GM19438 (cell line): ENCODE data around the gene RRP1.

ENCODE experiments used
- ATAC-seq: cut with Tn5 transposase; IDR thresholded peaks from one replicate; pipeline ENCODE4 v1.9.1; 2021; ENCODE audit warnings: low read depth; ENCODE audit not compliant: unreplicated experiment

RRP1 gene

DNA sequence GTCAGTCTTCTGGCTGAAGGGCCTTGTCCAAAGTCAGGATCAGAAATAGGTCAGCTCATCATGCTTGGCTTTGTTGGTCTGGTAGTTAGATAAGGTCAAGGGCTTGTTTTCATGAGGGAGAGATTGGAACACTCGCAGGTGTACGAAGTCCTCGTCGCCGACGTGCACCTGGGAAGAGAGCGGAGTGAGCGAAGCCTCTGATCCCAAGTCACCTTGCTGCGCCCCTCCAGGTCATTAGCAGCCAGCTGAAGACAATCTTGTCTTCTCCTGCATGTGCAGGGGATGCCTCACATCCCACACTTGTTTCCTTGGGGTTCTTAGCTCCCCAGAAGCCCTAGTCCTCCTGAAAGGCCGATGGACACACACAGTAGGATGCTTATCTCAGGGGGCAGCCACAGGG is 15.2 kb upstream of the RRP1 start:
- ATAC-seq: no peak

- ATAC-seq: no peak
Measured at GRCh38 chr21:43775190-43775589, 14.2 kb upstream of the RRP1 start.

- peak; percentile 48 for ATAC-seq
Measured at GRCh38 chr21:43775795-43776430, 13.5 kb upstream of the RRP1 start, which contains the start of gene CSTB. Gene CSTB, minus strand, starts transcription at chr21:43776308. Its CDS starts 39 bp downstream, at chr21:43776269.

DNA sequence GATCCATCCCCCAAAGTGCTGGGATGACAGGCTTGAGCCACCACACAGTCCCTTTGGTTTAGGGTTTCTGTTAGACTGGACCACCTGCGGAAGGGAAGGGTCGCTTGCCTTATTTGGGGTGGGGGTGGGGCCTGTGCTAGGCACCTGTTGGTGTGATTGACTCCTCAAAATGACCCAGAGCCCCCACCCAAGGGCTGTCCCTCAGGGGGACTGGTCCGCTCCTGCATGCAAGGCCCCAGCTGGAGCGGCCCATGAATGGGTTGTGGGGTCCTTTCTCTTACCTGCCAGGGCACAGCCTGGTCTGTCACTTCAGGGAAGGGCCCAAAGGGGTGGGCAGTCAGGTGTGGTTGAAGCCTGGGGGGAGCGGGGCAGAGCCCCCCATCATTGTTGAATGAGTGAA is 11.4 kb upstream of the RRP1 start:
- no peak for ATAC-seq

- no peak for ATAC-seq
Measured at GRCh38 chr21:43778469-43779335, 10.7 kb upstream of the RRP1 start.

DNA sequence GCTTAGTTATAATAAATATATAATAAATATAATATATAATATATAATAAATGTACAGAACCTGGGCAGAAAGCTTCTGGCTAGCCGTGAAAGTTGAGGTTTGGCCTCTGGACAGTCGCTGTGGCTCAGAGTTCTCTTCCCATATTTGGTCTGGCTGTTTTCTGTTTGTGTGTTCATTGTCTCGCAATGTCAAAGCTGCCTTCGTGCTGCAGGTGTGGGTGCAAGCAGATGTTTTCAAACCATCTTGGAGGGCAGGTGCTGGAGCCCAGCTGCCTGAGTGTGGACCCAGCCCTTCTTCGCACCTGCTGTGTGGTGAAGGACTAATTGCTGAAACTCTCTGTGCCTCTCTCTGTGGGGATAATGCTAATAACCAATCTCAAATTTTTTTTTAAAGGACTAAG is 9.7 kb upstream of the RRP1 start:
- no peak for ATAC-seq

DNA sequence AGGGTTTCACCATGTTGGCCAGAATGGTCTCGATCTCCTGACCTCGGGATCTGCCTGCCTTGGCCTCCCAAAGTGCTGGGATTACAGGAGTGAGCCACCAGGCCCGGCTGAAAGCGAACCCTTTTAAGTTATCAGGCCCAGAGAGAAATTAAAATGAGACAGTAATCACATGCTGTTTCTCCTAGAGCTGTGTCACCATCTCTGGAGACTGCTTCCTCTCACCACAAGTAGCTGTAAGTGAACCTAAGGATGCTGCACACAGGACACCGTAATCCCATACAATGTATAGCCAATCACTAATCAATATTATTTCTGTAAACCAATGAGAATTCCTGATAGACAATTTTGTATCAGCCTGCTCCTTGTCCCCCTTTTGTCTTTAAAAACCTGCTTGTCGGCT is 7.5 kb upstream of the RRP1 start:
- ATAC-seq: no peak

DNA sequence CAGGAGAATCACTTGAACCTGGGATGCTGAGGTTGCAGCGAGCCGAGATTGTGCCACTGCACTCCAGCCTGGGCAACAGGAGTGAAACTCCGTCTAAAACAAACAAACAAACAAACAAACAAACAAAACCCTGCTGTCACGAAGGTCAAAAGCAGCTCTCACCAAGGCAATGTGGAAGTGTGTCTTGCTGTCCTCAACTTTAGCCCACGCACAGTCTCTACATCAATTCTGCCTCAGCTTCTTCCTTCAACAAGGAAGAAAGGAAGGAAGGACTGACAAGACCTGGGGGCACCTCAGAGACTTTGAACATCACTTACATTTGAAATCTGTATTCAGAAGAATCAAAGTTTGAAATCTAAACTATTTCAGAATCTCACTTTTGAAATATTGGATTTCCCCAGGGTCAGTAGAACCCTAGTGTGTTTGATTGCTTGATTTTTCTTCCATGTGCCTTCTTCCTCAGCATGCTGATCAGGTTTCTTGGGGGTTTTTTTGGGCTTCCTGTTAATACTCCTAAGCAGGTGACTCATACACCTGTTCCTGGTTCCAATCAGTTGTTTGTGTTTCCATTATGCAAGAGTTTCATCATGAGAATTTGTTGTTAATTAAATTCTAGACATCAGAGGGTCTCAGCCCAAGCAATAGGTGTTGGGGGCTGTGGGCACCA is 6.8 kb upstream of the RRP1 start:
- ATAC-seq: no peak

DNA sequence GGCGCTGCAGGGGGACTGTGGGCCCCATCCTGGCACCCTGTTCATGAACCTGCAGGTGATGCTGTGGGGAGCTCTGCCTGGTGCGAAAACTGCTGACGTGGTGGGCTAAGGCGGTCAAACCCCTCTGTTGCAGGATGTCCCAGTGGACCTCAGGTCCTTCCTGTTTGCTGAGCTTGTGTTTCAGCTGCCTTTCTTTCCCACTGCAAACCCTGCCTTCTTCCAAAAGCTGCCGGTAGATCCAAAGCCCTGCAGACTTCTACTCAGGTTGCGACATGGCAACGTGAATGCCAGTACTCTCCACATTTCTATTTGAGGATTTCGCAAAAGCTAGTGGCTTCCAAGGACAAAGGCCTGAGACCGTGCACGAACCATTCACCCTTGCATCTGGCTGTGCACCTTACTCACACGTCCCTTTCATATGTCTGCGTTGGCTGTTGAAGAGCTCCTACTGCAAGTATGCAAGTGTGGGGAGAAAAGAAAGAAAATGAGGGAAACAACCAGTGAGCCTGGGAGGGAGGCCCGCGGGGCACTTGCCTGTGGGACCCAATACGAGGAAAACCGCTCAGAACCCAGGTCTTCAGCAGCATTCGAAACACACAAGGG is 6.2 kb upstream of the RRP1 start:
- ATAC-seq: no peak

GRCh38 chr21:43785134-43785533 is 4.2 kb upstream of the RRP1 start:
- no peak for ATAC-seq

DNA sequence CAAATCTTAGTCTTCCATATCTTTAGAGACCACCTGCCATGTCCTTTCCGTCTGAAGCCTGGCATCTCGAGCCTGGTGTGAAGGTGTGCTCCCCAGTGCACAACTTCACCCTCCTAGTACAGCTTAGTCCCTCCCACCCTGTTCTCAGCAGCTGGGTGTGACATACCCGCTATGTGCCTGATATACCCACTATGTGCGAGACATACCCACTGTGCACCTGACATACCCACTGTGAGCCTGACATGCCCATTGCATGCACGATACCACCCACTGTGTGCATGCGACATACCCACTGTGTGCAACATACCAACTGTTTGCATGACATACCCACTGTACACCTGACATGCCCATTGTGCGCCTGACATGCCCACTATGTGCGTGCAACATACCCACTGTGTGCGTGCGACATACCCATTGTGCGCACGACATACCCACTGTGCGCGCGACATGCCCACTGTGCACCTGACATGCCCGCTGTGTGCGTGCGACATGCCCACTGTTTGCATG is 3.0 kb upstream of the RRP1 start:
- ATAC-seq: no peak

DNA sequence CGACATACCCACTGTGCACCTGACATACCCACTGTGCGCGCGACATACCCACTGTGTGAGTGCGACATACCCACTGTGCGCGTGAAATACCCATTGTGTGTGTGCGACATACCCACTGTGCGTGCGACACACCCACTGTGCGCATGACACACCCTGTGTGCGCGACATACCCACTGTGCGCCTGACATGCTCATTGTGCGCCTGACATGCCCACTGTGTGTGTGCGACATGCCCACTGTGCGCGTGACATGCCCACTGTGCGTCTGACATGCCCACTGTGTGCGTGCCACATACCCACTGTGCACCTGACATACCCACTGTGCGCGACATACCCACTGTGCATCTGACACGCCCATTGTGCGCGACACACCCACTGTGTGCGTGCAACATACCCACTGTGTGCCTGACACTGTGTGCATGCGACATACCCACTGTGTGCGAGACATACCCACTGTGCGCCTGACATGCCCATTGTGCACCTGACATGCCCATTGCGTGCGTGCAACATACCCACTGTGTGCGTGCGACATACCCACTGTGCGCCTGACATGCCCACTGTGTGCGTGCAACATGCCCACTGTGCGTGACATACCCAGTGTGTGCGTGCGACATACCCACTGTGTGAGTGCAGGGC is 2.5 kb upstream of the RRP1 start:
- no peak for ATAC-seq

- ATAC-seq: no peak
Measured at GRCh38 chr21:43790010-43790524, 690 bp downstream of the RRP1 start.

- ATAC-seq: no peak
Measured at GRCh38 chr21:43792406-43792805, 3.0 kb downstream of the RRP1 start.

GRCh38 chr21:43793243-43793642 is 3.9 kb downstream of the RRP1 start:
- no peak for ATAC-seq

GRCh38 chr21:43794311-43794710 is 4.9 kb downstream of the RRP1 start:
- ATAC-seq: no peak

DNA sequence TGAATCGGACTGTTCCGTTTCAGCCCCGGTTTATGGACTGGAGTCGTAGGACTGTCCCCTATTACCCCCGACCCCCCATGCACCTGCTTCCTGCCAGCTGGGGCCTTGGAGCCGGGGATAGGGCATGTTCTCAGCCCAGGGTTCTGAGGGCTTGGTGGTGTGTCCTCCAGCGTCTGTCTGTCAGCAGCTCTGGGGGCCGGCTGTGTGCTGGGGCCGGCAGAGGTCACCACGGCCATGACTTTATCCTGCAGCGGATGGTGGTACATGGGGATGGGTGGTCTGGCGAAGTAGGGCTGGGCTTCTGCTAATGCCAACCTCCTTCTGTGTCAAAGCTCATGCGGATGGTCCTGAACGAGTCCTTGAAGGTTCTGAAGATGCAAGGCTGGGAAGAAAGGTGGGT is 5.5 kb downstream of the RRP1 start:
- ATAC-seq: no peak

GRCh38 chr21:43797415-43797814 is 8.0 kb downstream of the RRP1 start:
- ATAC-seq: no peak

DNA sequence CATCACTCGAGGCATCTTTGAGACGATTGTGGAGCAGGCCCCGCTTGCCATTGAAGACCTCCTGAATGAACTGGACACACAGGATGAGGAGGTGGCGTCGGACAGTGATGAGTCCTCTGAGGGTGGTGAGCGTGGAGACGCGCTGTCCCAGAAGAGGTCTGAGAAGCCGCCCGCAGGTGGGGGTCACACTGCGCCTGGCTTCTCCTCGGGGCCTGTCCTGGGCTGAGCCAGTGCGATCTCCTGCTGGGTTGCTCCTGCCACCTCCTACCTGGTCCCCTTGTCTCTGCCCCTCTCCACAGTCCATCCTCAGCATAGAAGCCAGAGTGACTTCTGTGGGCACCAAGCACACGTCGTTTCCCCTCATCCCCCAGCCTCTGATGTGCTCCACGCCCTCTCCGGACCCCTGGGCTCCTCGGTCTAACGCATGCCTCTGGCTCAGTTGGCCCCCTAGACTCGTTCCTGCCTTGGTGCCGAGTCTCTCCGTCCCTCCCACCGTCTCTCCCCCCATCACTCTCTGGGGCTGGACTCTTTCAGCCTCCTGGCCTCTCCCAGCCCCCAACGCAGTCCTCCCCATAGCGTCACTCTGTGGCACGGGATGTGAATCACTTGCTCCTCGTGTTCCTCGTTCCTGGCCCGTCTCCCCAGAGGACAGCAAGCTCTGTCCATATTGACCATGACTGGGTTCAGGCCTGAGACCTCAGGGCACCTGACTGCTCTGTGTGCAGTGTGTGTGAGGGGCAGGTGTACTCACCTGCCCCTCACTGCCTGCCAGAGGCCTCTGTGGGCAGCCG is 8.7 kb downstream of the RRP1 start:
- no peak for ATAC-seq
